ENCODE results near the gene TRPC5OS.

Gene TRPC5OS

GRCh38 chrX:111875881-111876280 lies at the start of gene TRPC5OS:
Gene TRPC5OS, plus strand, starts transcription at chrX:111876181. Its CDS starts 25,669 bp downstream, at chrX:111901850.
- in situ Hi-C loops (cut with HindIII; ENCODE audit: low sequenced_read_pairs) = no loop called here

DNA sequence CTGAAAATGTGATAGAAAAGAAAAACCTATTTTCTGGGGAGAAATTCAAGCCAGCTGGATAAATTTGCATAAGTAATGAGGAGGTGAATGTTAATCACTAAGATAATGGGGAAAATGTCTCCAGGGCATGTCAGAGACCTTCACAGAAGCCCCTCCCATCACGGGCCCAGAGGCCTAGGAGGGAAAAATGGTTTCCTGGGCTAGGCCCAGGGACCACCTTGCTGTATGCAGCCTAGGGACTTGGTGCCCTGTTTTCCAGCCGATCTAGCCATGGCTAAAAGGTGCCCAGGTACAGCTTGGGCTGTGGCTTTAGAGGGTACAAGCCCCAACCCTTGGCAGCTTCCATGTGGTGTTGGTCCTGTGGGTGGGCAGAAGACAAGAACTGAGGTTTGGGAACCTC lies 46.6 kb upstream of the TRPC5OS start:
- in situ Hi-C loops (cut with HindIII; ENCODE audit: low sequenced_read_pairs) = no loop called here

DNA sequence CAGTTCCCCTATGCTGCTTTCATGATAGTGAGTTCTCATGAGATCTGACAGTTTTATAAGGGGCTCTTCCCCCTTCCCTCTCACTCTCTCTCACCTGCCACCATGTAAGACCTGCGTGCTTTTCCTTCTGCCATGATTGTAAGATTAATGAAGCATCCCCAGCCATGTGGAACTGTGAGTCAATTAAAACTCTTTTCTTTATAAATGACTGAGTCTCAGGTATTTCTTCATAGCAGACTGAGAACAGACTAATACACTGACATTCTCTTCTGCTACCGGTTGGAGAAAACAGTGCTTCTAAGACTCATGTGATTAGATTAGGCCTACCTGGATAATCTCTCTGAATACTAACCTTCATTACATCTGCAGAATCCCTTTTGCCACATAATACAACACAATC lies 45.4 kb upstream of the TRPC5OS start:
- in situ Hi-C loops (cut with HindIII; ENCODE audit: low sequenced_read_pairs) = no loop called here

DNA sequence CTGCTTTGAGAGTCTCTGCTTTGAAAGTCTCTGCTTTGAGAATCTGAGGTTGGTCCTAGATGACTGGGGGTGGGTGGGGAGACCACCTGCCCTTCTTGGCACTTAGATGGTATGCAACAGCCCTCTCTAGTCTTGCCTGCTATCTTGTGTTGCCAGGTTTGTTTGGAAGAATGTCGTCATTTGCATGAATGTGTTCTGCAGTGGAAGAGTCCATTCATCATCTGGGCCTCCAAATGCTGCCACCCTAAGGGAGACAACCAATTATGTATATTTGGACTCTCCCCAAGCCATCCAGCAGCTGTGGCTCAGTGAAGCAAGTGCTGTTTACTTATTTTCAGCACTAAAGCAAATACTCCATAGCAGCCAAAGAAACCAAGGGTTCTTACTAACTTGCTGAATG lies 44.6 kb upstream of the TRPC5OS start:
- in situ Hi-C loops (cut with HindIII; ENCODE audit: low sequenced_read_pairs) = no loop called here

DNA sequence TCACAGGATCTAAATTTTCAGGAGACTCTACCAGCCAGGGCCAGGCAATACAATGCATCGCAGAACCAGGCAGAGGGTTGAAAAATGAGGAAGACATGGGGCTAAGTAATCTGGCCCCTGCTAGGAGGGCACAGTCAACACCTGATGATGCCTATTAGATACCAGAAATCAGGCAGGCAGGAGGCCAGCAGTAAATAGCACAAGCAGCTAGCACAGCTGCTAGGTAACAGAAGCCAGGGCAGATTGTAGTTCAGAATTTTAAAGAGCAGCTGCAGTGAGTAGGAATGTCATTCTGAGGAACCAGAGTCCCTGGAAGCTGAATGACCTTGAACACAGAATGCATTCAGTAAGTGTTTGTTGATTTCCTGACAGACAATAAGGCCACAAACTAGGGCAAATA lies 38.8 kb upstream of the TRPC5OS start:
- in situ Hi-C loops (cut with HindIII; ENCODE audit: low sequenced_read_pairs) = no loop called here

DNA sequence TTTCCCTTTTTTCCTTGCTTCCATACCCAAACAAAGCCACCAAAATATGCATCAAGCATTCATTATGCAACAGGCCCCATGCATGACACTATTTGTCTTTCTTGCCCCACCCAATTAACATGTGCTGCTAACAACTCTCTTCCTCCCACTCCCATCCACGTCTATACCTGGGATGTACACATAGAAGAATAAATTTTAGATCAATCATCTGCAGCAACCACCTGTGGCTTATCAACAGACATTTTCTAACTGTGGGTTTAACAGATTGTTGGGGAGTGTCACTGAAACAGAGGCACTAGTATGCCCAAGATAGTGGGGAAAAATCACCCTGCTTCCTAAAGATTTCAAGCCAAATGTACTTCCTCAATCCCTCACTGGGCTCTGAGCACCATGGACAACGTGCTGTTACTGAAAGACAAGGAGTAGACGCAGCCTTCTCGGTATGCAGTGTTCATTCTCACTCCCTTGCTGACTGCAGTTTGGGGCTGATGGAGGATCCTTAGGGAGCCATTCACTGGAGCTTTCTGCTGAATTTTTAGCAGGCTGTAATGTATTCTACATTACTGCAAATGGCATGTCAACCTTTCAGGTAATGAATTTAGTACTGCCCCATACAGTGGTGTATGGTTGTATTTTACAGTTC lies 28.4 kb upstream of the TRPC5OS start:
- in situ Hi-C loops (cut with HindIII; ENCODE audit: low sequenced_read_pairs) = no loop called here

GRCh38 chrX:111848541-111848940 lies 27.4 kb upstream of the TRPC5OS start:
- in situ Hi-C loops (cut with HindIII; ENCODE audit: low sequenced_read_pairs) = no loop called here

DNA sequence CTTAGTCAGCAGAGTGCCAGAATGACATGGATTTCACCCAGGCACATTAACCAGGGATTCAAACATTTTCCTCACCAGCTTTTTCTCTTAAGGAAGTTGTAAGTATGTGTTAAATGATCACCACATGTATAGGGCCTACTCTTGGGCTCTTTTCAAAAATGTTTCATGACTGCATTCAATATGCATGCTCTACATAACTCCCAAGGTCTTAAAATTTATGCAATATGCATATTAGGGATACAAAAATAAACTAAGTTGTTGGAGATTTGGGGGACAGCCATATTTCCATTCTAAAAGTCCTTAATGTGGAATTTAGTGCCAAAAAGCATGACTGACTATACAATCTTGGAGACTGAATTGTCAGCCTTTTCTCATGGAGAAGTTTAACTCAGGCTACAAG lies 25.0 kb upstream of the TRPC5OS start:
- in situ Hi-C loops (cut with HindIII; ENCODE audit: low sequenced_read_pairs) = no loop called here

DNA sequence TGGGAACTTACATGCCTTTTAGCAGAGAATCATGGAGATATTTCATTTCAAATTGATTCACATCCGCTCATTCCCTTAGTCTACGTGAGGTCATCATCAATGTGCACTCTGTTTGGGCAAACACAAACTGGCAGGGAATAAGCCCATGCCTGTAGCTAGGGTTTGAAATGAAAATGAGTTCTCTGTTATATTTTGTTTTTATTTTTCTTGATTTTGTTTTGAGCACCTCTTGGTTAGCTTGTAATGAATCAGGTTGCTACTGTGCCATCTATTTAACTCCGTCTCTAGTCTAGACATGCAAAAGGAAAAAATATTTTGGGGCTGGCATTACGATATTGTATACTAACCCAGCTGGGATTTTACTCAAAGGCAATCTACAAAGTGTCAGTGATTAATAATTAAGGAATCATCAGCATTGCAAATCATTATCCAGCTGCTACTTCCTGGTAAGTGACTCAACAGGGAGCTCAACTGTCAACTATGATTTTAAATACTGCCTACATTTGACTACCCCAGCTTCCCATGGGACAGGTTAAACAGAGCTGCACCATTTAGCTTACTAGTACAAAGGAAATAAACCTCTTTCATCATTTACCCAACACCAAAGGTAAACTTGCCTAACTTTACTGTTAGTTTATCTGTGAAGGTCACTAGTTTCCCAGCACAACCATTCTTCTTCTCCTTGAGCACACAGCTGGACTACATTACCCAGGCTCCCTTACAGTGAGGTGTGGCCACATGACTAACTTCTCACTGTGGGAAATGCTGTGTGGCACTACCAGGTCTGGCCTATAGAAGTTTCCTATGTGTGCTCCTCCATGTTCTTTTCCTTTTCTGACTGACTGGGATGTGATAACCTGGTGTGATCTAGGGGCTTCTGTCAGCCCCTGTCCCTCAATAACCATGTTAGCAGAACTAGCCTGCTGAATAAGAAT lies 21.2 kb upstream of the TRPC5OS start:
- in situ Hi-C loops (cut with HindIII; ENCODE audit: low sequenced_read_pairs) = no loop called here

DNA sequence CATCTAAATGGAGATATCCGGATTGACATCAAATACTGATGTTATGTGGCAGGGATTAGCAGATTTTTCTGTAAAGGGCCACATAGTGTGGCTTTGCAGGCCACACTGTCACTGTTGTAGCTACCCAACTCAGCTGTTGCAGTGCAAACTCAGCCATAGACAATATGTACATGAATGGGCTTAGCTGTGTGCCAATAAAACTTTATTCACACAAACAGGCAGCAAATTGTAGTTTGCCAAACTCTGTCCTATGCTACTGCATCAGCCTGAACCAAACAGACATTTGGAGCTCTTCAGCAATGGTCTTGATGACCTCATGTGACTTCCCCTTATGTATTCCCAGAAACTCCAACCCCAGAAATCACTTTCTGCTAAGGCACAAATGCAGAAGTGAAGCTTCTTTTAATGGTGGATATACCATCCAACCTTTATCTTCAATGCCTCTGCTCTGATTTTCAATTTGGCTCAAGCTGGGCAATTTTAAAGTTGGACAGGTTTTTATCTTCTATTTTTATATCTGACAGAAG lies 18.4 kb upstream of the TRPC5OS start:
- in situ Hi-C loops (cut with HindIII; ENCODE audit: low sequenced_read_pairs) = no loop called here

- in situ Hi-C loops (cut with HindIII; ENCODE audit: low sequenced_read_pairs) = no loop called here
Measured at GRCh38 chrX:111861605-111862004, 14.4 kb upstream of the TRPC5OS start.

GRCh38 chrX:111867236-111867635 lies 8.7 kb upstream of the TRPC5OS start:
- in situ Hi-C loops (cut with HindIII; ENCODE audit: low sequenced_read_pairs) = no loop called here

DNA sequence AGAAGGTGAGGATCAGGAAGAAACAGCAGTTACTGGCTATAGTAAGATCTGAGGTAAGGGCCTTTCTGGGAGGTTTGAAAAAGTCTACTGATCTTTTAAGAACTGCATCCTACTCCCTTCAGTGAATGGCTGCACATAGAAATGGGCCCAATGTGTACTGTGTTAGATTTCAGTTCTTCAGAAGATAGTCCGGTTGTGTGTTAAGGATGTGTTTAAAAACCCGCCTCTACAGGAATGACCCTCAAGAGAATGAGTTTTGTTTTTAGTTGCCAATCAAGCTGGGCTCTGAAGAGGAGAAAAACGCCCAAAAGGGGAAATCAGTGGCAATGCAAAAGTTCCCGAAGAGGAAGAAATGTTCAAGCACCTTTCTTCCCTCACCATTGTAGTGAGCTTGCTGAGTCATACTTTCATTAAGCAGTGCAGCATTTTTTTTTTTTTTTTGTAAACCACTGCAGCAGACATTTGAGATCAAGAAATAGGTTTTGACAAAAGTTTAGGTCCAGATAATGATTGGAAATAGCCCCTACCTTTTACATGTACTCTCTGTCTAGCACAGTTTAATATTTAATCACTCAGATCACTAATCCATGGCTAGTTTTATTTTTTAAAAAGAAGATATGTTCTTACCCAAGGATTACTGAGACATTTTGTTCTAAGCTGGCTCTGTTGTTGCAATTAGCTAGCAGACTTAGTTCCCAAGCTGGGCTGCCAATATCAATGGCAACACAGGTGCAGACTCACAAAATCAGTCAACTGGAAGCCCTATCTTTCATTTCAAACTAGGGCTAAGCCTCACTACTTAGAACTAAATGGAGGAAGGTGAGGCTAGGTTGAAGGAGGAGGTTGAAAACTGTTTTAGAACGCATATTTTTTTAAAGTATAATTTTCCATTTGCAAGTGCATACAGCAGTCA lies 7.0 kb upstream of the TRPC5OS start:
- in situ Hi-C loops (cut with HindIII; ENCODE audit: low sequenced_read_pairs) = no loop called here

DNA sequence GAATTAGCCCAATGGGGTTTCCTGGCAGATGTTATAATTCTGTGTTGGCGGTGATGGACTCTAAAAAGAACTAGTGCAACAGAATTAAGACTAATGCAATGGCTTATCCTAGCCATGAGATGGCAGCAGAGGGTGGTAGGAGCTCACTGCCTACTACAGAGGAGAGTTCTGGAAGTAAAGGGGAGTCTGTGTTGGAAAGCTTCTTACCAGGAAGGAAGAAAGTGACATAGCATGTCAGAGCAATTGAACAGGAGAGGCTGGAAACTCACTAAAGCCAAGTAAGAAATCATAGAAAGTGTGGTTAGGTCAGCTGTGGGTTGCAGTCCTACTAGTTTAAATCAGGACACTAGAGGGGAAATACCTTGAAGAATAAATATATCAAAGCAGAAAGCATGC lies 6.3 kb upstream of the TRPC5OS start:
- in situ Hi-C loops (cut with HindIII; ENCODE audit: low sequenced_read_pairs) = no loop called here

GRCh38 chrX:111874241-111874640 lies 1.7 kb upstream of the TRPC5OS start:
- in situ Hi-C loops (cut with HindIII; ENCODE audit: low sequenced_read_pairs) = no loop called here

GRCh38 chrX:111876646-111877045 lies 665 bp downstream of the TRPC5OS start:
- in situ Hi-C loops (cut with HindIII; ENCODE audit: low sequenced_read_pairs) = no loop called here

GRCh38 chrX:111877681-111878080 lies 1.7 kb downstream of the TRPC5OS start:
- in situ Hi-C loops (cut with HindIII; ENCODE audit: low sequenced_read_pairs) = no loop called here

GRCh38 chrX:111880735-111881134 lies 4.8 kb downstream of the TRPC5OS start:
- in situ Hi-C loops (cut with HindIII; ENCODE audit: low sequenced_read_pairs) = no loop called here

- in situ Hi-C loops (cut with HindIII; ENCODE audit: low sequenced_read_pairs) = no loop called here
Measured at GRCh38 chrX:111881715-111882114, 5.7 kb downstream of the TRPC5OS start.

GRCh38 chrX:111886678-111887077 lies 10.7 kb downstream of the TRPC5OS start:
- in situ Hi-C loops (cut with HindIII; ENCODE audit: low sequenced_read_pairs) = no loop called here

DNA sequence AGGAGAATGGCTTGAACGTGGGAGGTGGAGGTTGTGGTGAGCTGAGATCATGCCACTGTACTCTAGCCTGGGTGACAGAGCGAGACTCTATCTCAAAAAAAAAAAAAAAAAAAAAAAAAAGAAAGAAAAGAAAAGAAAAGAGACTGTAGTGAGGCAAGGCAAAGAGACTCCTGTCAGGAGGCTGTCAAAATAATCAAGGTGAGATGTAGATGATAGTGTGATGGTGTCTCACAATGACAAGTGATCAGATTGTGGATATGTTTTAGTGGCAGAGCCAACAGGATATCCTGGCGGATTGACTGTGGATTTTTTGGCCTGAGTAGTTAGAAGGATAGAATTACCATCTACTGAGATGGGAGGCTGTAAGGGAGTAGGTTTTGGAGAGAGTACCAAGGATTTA lies 12.6 kb downstream of the TRPC5OS start:
- in situ Hi-C loops (cut with HindIII; ENCODE audit: low sequenced_read_pairs) = no loop called here
